Endothelial cell of umbilical vein (primary cell): ENCODE data around the gene SMAD9.

ENCODE experiments used
- GATA2 ChIP-seq: IDR thresholded peaks from 2 replicates; pipeline ENCODE4 v1.7.0; 2011; ENCODE audit warnings: low read depth, mild to moderate bottlenecking, moderate library complexity, mixed read lengths, low read length; ENCODE audit not compliant: insufficient read length, insufficient read depth
- TF ChIP-seq, protein P1 (sequence below), 2 donors: IDR thresholded peaks; 1 replicate in 1 of 2; 2 replicates in 1 of 2; pipeline ENCODE4 v1.5.1; 2011; ENCODE audit warnings: low read length in 2 of 2, mild to moderate bottlenecking in 2 of 2, moderate library complexity in 2 of 2, control low read depth in 1 of 2, inconsistent platforms in 1 of 2, low read depth in 1 of 2; ENCODE audit not compliant: insufficient read depth in 1 of 2; ENCODE audit errors: extremely low read depth in 1 of 2

DNA sequence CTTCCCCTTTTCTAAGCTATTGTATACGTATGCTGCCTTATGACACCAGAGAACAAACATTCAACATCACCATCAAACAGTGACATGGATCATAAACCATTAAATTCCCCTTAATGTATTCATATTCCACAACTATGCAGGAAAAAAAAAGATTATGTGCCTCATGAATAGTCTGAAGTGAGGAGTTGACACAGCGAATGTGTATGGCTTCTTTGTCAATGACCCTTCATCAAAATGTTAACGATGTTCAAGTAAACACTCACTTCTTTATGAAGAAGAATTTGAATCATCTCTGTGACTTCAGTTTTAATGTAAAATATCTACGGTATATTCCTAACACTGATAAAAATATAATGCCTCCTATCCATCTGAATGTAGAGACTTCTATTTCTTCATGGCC lies 44.6 kb downstream of the SMAD9 start:
- TF ChIP-seq, protein P1, sequence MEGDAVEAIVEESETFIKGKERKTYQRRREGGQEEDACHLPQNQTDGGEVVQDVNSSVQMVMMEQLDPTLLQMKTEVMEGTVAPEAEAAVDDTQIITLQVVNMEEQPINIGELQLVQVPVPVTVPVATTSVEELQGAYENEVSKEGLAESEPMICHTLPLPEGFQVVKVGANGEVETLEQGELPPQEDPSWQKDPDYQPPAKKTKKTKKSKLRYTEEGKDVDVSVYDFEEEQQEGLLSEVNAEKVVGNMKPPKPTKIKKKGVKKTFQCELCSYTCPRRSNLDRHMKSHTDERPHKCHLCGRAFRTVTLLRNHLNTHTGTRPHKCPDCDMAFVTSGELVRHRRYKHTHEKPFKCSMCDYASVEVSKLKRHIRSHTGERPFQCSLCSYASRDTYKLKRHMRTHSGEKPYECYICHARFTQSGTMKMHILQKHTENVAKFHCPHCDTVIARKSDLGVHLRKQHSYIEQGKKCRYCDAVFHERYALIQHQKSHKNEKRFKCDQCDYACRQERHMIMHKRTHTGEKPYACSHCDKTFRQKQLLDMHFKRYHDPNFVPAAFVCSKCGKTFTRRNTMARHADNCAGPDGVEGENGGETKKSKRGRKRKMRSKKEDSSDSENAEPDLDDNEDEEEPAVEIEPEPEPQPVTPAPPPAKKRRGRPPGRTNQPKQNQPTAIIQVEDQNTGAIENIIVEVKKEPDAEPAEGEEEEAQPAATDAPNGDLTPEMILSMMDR (IDR thresholded peaks at IDR 0.05; ENCODE audit: extremely low read depth in 1 of 2, insufficient read depth in 1 of 2, low read depth in 1 of 2, low read length in 2 of 2) = no peak
- TF ChIP-seq GATA2 = no peak
